CD4-positive, CD25-positive, alpha-beta regulatory T cell (primary cell): ENCODE data around the gene FBXL20. TPM values are rescaled to one million over a fixed set of nuclear protein-coding genes. Genes with fewer than 3 reads are reported as not detected.

Experiments used
- ATAC-seq, 2 donors: fragments of 150-1000 bp; cut with Tn5 transposase; one replicate each; pipeline ENCODE4 v1.10.0; 2021; ENCODE audit warnings: low read depth in 2 of 2, moderate number of reproducible peaks in 2 of 2, moderate library complexity in 1 of 2
- DNase-seq, 3 donors: peaks; one replicate each; pipeline versions ENCODE4 v3.0.0 to v3.0.0-alpha.2; 2012 to 2022; ENCODE audit warnings: mixed read lengths in 1 of 3
- H3K27ac ChIP-seq: one replicate; pipeline ENCODE4 v1.7.0; 2013; ENCODE audit warnings: mild to moderate bottlenecking, low read length; ENCODE audit not compliant: insufficient read depth, poor library complexity, severe bottlenecking
- H3K27me3 ChIP-seq: one replicate; pipeline ENCODE4 v1.7.0; 2013; ENCODE audit warnings: low read length; ENCODE audit not compliant: control insufficient read depth, insufficient read depth
- H3K36me3 ChIP-seq: one replicate; pipeline ENCODE4 v1.7.0; 2013; ENCODE audit warnings: mild to moderate bottlenecking, low read length, moderate library complexity; ENCODE audit not compliant: control insufficient read depth, insufficient read depth
- H3K4me1 ChIP-seq: 2 replicates; pipeline ENCODE4 v1.7.0; 2013; ENCODE audit warnings: mild to moderate bottlenecking, low read length; ENCODE audit not compliant: insufficient read depth, control insufficient read depth, poor library complexity, severe bottlenecking
- H3K4me3 ChIP-seq: one replicate; pipeline ENCODE4 v1.7.0; 2013; ENCODE audit warnings: low read depth, mild to moderate bottlenecking, low read length, moderate library complexity
- H3K9me3 ChIP-seq, 2 experiments: 1 replicate in 1 of 2; 2 replicates in 1 of 2; pipeline ENCODE4 v1.7.0; 2013; ENCODE audit warnings: low read length in 2 of 2, mild to moderate bottlenecking in 1 of 2, moderate library complexity in 1 of 2; ENCODE audit not compliant: control insufficient read depth in 2 of 2
- H3K27ac Mint-ChIP-seq, 3 donors: one replicate each; pipeline ENCODE4 v1.8.0; 2020 to 2022; ENCODE audit warnings: mild to moderate bottlenecking in 3 of 3, mixed read lengths in 3 of 3, moderate library complexity in 2 of 3
- H3K27me3 Mint-ChIP-seq: one replicate; pipeline ENCODE4 v1.8.0; 2022; ENCODE audit warnings: mild to moderate bottlenecking, mixed read lengths
- H3K36me3 Mint-ChIP-seq: one replicate; pipeline ENCODE4 v1.8.0; 2020; ENCODE audit warnings: mixed read lengths
- H3K4me1 Mint-ChIP-seq, 4 donors: one replicate each; pipeline ENCODE4 v1.8.0; 2020 to 2022; ENCODE audit warnings: mixed read lengths in 4 of 4, mild to moderate bottlenecking in 1 of 4
- H3K4me3 Mint-ChIP-seq, 4 donors: one replicate each; pipeline ENCODE4 v1.8.0; 2020 to 2022; ENCODE audit warnings: mild to moderate bottlenecking in 4 of 4, mixed read lengths in 4 of 4, moderate library complexity in 3 of 4
- H3K9me3 Mint-ChIP-seq, 7 donors: one replicate each; pipeline ENCODE4 v1.8.0; 2020 to 2022; ENCODE audit warnings: mixed read lengths in 7 of 7, mild to moderate bottlenecking in 3 of 7, moderate library complexity in 2 of 7
- polyA plus RNA-seq, 4 donors: library from polyadenylated mRNA; unstranded; fragments of 300-500 nt; fragmentation: Illumina TruSeq; gene quantifications; one replicate each; pipeline ENCODE4 v1.2.3, GENCODE V29; 2021
- total RNA-seq: library from RNA; stranded (reverse); gene quantifications from one replicate; pipeline ENCODE4 v1.2.3, GENCODE V29; 2022

The FBXL20 gene
- total and polyA plus RNA-seq, 5 donors from 2014 or later, result 4.0 to 30.8 (median 5.5) TPM

GRCh38 chr17:39402244-39402889 lies 941 bp upstream of the FBXL20 start:
- H3K36me3 ChIP-seq, result peaks cover 7% of the 10 kb centered on the region
- ATAC-seq, result peak; percentile 60 to 65
- H3K9me3 Mint-ChIP-seq, result no peaks in the 10 kb centered on the region
- H3K27ac Mint-ChIP-seq, result peak overlapping the region; percentile 96 to 99 (median 97)
- DNase-seq, result peak; percentile 78 to 94 (median 81)
- H3K36me3 Mint-ChIP-seq, result peaks cover under 1% of the 10 kb centered on the region
- peak overlapping the region; percentile 57 for H3K4me3 ChIP-seq
- peak overlapping the region; percentile 82 for H3K27ac ChIP-seq
- H3K27me3 ChIP-seq, result no peaks in the 10 kb centered on the region
- peak overlapping the region; percentile 98 to 99 (median 98) for H3K4me3 Mint-ChIP-seq
- H3K4me1 ChIP-seq, result peaks cover 18% of the 10 kb centered on the region
- H3K27me3 Mint-ChIP-seq, result peaks cover 10% of the 10 kb centered on the region
- H3K9me3 ChIP-seq, result no peaks in the 10 kb centered on the region
- peaks cover 21 to 44% (median 28%) of the 10 kb centered on the region in 4 donors for H3K4me1 Mint-ChIP-seq

DNA sequence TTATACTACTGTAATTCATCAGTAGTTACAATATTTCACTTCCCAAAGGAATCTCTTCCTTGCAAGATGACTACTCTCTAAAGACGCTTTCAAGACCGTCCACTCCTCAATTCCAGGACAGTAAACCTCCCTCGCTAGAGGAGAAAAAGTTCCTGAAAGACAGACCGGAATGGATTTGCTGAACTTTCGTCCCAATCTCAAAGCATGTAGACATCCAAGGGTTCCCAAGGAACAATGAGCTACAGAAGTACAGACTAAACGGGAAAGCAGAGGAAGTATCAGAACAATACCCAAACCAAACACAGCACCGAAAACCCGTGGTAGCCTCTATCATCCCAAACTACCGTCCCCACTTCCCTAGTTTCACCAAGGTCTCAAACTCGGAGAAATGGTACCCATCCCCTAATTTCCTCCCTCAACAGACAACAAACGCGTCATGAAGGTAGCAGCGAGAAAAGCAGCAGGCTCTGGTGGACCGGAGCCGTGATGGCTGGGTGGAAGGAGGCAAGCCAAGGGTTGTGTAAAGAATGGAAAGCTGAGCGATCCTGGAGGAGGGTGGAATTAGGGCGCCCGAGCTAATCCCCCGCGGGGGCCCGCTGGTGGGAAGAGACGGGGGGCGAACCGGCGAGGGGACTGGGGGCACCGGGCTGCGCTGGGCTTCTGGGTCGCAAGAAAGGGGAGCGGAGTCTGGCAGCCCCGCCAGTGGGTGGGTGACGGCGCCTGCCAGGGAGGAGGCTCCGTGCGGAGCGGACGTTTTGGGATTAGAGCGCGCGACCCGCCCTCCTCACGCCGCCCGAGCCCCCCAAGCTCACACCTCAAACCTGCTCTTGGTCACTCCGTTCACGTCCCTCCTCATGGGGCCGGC lies 647 bp downstream of the FBXL20 start:
- ATAC-seq (peak; percentile 2), DNase-seq (peak in 1 of 3 donors; percentile 15)
- no peaks in the 10 kb centered on the region for H3K27me3 ChIP-seq
- no peaks in the 10 kb centered on the region for H3K36me3 ChIP-seq
- no peaks in the 10 kb centered on the region for H3K9me3 ChIP-seq
- Mint-ChIP-seq H3K27me3 (peaks cover 10% of the 10 kb centered on the region), H3K27ac (peak overlapping the region; percentile 67 to 97 (median 97)), H3K9me3 (no peaks in the 10 kb centered on the region), H3K4me1 (peaks cover 23 to 52% (median 32%) of the 10 kb centered on the region in 4 donors), H3K36me3 (peaks cover 6% of the 10 kb centered on the region), H3K4me3 (peak overlapping the region; percentile 98 to 99 (median 98))
- H3K4me1 ChIP-seq, result peaks cover 18% of the 10 kb centered on the region
- H3K4me3 ChIP-seq, result peak overlapping the region; percentile 92
- peak overlapping the region; percentile 82 for H3K27ac ChIP-seq

- no peak overlapping the region for H3K27ac ChIP-seq
- Mint-ChIP-seq H3K4me1 (peaks cover 23 to 50% (median 31%) of the 10 kb centered on the region in 4 donors), H3K9me3 (no peaks in the 10 kb centered on the region), H3K36me3 (peaks cover 10% of the 10 kb centered on the region), H3K4me3 (peak overlapping the region; percentile 98 to 99 (median 98)), H3K27ac (peak overlapping the region; percentile 67 to 97 (median 97)), H3K27me3 (peaks cover 10% of the 10 kb centered on the region)
- no peaks in the 10 kb centered on the region for H3K9me3 ChIP-seq
- DNase-seq (no peak), ATAC-seq (no peak)
- H3K4me3 ChIP-seq, result peak overlapping the region; percentile 92
- no peaks in the 10 kb centered on the region for H3K36me3 ChIP-seq
- H3K27me3 ChIP-seq, result no peaks in the 10 kb centered on the region
- H3K4me1 ChIP-seq, result peaks cover 18% of the 10 kb centered on the region
Measured at GRCh38 chr17:39399791-39400190, 1.6 kb downstream of the FBXL20 start.

DNA sequence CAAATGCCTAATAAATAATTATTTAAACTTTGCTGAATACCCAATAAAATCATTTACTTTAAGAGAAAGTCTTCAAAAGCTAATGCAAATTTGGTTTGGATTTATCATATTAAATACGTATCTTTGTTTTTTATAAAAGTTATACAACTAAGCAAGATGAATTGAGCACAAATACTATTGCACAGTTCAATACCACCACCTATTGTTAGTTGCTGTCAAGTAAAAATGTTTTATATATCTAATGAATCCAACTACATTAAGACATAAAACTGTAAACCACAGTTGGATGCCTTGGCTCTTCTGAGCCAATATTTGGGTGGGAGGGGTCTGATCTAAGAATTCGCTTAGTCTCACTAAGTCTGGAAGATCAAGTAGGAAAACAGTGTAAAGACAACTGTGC lies 7.7 kb downstream of the FBXL20 start:
- no peaks in the 10 kb centered on the region for H3K9me3 ChIP-seq
- no peaks in the 10 kb centered on the region for H3K36me3 ChIP-seq
- Mint-ChIP-seq H3K27ac (peak overlapping the region in 1 of 3 donors; percentile 32), H3K9me3 (no peaks in the 10 kb centered on the region), H3K4me3 (peak overlapping the region in 1 of 4 donors; percentile 80), H3K27me3 (no peaks in the 10 kb centered on the region), H3K4me1 (peaks cover 10 to 46% (median 27%) of the 10 kb centered on the region in 4 donors), H3K36me3 (peaks cover 13% of the 10 kb centered on the region)
- no peak overlapping the region for H3K27ac ChIP-seq
- DNase-seq, result peak in 2 of 3 donors; percentile 12 to 20
- no peak overlapping the region for H3K4me3 ChIP-seq
- no peaks in the 10 kb centered on the region for H3K27me3 ChIP-seq
- ATAC-seq, result no peak
- H3K4me1 ChIP-seq, result peaks cover 12% of the 10 kb centered on the region

DNA sequence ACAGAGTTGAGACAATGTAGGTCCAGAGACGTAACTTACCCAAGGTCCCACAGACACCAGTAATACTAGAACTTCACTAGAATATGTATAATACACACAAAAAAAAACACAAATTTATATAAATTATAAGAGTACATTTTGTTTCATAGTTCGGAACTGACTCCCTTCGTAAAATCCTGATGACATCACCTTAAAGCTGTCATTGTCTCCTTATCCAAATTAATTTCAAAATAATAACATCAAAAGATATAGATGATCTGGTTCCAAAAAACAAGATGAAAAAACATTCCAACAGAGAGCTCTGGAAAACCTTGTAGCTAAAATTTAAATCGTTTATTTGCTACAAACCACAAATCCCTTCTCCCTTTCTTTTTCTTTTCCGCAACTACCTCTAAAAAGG lies 10.0 kb downstream of the FBXL20 start:
- no peak overlapping the region for H3K4me3 Mint-ChIP-seq
- no peaks in the 10 kb centered on the region for H3K9me3 ChIP-seq
- no peak overlapping the region for H3K4me3 ChIP-seq
- H3K4me1 Mint-ChIP-seq, result peaks cover 12 to 33% (median 19%) of the 10 kb centered on the region in 4 donors
- no peaks in the 10 kb centered on the region for H3K9me3 Mint-ChIP-seq
- ATAC-seq (no peak), DNase-seq (no peak)
- H3K27ac ChIP-seq, result no peak overlapping the region
- peaks cover 6% of the 10 kb centered on the region for H3K36me3 ChIP-seq
- peaks cover 9% of the 10 kb centered on the region for H3K4me1 ChIP-seq
- no peaks in the 10 kb centered on the region for H3K27me3 ChIP-seq
- H3K36me3 Mint-ChIP-seq, result peaks cover 7% of the 10 kb centered on the region
- H3K27ac Mint-ChIP-seq, result no peak overlapping the region
- no peaks in the 10 kb centered on the region for H3K27me3 Mint-ChIP-seq

DNA sequence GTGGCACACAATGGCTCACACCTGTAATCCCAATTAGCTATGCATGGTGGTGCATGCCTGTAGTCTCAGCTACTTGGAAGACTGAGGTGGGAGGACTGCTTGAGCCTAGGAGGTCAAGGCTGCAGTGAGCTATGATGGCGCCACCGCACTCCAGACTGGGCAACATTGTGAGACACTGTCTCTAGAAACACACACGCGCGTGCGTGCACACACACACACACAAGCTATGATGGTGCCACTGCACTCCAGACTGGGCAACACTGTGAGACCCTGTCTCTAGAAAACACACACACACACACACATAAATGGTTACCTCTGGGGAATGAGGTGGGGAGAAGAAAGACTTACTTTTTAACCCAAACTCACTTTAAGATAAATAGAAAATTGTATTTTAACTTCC lies 16.4 kb downstream of the FBXL20 start:
- Mint-ChIP-seq H3K27ac (no peak overlapping the region), H3K27me3 (no peaks in the 10 kb centered on the region), H3K36me3 (peaks cover 10% of the 10 kb centered on the region), H3K4me3 (peak overlapping the region in 1 of 4 donors; percentile 21), H3K9me3 (no peaks in the 10 kb centered on the region), H3K4me1 (peaks cover 10 to 30% (median 14%) of the 10 kb centered on the region in 4 donors)
- Histone ChIP-seq H3K9me3 (no peaks in the 10 kb centered on the region), H3K36me3 (peaks cover 6% of the 10 kb centered on the region), H3K27me3 (no peaks in the 10 kb centered on the region), H3K4me1 (no peaks in the 10 kb centered on the region), H3K27ac (no peak overlapping the region), H3K4me3 (no peak overlapping the region)
- ATAC-seq (no peak), DNase-seq (no peak)

GRCh38 chr17:39380144-39380543 lies 21.3 kb downstream of the FBXL20 start:
- H3K36me3 ChIP-seq, result no peaks in the 10 kb centered on the region
- Mint-ChIP-seq H3K4me1 (peaks cover 22 to 49% (median 26%) of the 10 kb centered on the region in 4 donors), H3K27me3 (no peaks in the 10 kb centered on the region), H3K36me3 (peaks cover 11% of the 10 kb centered on the region), H3K9me3 (no peaks in the 10 kb centered on the region), H3K4me3 (no peak overlapping the region), H3K27ac (peak overlapping the region in 1 of 3 donors; percentile 5)
- peaks cover 3% of the 10 kb centered on the region for H3K4me1 ChIP-seq
- H3K27ac ChIP-seq, result no peak overlapping the region
- H3K9me3 ChIP-seq, result no peaks in the 10 kb centered on the region
- ATAC-seq, result no peak
- no peak for DNase-seq
- no peaks in the 10 kb centered on the region for H3K27me3 ChIP-seq
- H3K4me3 ChIP-seq, result no peak overlapping the region
